ENCODE data around the gene CAPSL.

Gene CAPSL

DNA sequence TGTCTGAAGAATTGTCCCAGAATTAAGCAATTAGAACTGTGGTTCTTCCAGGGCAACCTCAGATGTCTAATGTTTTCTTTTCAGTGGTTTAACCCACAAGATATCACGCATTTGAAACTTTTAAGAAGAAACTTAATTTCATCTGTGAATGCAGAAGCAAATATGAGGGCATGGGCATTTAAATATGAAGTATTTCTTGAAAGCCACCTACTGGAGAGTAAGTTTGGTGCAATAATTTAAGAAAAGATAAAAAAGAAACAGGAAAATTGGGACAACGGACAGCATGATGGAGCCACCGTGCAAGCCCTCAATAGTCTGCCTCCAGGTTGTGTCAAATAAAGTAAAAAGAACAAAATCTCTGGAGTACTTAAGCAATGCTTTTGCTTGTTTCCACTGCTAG, 1.2 kb upstream of the CAPSL start:
- DNase-seq: no peak
- H3K9me3 ChIP-seq (ENCODE audit: severe bottlenecking): no peaks in the 10 kb centered on the region
- no peaks in the 10 kb centered on the region for H3K36me3 ChIP-seq
- TF ChIP-seq, protein P1, sequence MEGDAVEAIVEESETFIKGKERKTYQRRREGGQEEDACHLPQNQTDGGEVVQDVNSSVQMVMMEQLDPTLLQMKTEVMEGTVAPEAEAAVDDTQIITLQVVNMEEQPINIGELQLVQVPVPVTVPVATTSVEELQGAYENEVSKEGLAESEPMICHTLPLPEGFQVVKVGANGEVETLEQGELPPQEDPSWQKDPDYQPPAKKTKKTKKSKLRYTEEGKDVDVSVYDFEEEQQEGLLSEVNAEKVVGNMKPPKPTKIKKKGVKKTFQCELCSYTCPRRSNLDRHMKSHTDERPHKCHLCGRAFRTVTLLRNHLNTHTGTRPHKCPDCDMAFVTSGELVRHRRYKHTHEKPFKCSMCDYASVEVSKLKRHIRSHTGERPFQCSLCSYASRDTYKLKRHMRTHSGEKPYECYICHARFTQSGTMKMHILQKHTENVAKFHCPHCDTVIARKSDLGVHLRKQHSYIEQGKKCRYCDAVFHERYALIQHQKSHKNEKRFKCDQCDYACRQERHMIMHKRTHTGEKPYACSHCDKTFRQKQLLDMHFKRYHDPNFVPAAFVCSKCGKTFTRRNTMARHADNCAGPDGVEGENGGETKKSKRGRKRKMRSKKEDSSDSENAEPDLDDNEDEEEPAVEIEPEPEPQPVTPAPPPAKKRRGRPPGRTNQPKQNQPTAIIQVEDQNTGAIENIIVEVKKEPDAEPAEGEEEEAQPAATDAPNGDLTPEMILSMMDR (IDR thresholded peaks at IDR 0.05; ENCODE audit: low read depth, low read length): no peak
- H3K27ac ChIP-seq: no peak overlapping the region
- no peak overlapping the region for H3K4me3 ChIP-seq (ENCODE audit: low read depth, low read length)
- H3K27me3 ChIP-seq (ENCODE audit: insufficient read depth, low read depth, severe bottlenecking): peaks cover 83% of the 10 kb centered on the region

DNA sequence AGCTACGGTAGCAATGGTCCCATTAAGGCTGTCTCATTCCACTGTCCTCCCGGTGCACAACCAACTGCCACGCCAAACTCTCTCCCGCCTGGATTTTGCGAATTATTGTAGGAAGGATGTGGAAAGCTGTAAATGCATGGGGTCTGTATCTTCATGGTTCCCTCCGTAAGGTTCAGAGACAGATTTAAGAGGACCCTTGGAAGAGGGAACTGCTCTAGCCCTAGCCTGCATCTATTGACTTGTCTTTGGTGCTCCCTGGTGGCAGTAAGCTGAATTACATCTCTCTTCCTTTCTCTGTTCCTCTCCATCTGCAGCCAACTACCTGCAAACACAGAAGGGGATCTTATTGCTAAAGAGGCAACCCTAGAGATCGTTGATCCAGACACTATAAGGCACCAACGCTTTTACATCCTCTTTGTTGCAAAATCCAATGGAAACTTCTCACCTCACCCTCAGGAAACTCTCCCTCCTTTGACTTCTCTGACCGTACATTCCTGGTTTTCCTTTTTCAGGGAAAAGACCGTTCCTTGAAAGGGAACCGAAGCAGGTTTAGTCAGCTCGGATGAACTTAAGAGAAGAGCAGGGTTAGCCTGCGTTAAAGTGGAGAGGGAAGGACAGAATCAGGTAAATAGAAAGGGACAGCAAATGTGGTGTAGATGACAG, 11.9 kb downstream of the CAPSL start:
- peak; percentile 42 for DNase-seq
- no peaks in the 10 kb centered on the region for H3K36me3 ChIP-seq
- H3K4me3 ChIP-seq (ENCODE audit: low read depth, low read length): no peak overlapping the region
- no peak overlapping the region for H3K27ac ChIP-seq
- peaks cover 94% of the 10 kb centered on the region for H3K27me3 ChIP-seq (ENCODE audit: insufficient read depth, low read depth, severe bottlenecking)
- TF ChIP-seq, protein P1 (IDR thresholded peaks at IDR 0.05; ENCODE audit: low read depth, low read length): peak; percentile 83
- H3K9me3 ChIP-seq (ENCODE audit: severe bottlenecking): no peaks in the 10 kb centered on the region

DNA sequence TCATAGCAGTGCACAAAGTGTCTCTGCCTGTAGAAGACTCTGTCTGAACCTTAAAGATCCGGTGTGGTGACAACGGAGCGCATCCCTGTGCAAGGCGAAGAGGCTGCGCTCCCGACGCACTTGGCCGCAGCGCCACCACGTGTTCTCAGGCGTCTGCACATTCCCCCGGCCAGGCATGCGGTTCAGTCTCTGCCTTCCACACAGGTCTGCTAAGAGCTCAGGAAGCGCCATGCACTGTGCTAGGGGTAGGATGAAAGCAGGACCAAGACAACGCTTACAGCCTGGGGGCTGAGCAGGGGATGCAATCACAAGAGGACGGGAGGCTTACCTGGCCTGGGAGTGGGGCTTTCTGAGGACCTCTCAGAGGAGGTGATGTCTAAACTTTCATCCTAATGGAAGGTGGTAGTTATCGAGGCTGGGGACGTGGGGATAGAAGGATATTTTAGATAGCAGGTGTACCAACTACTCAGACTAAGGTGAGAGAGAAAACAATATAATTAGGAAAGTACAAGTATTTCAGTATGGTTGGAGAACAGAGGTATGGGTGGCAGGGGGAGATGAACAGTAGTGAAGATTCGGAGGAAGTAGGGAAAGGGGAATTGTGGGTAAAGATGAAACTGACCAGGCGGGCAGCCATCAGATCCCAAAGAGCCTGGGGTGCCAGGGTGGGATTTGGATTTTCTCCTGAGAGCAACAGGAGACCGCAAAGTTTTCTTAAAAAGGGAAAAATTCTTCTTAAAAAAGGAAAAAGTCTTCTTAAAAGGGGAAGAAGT, 13.3 kb downstream of the CAPSL start:
- H3K4me3 ChIP-seq (ENCODE audit: low read depth, low read length): no peak overlapping the region
- H3K36me3 ChIP-seq: no peaks in the 10 kb centered on the region
- peak; percentile 61 for DNase-seq
- TF ChIP-seq, protein P1 (IDR thresholded peaks at IDR 0.05; ENCODE audit: low read depth, low read length): peak; percentile 90
- no peak overlapping the region for H3K27ac ChIP-seq
- H3K27me3 ChIP-seq (ENCODE audit: insufficient read depth, low read depth, severe bottlenecking): peaks cover 95% of the 10 kb centered on the region
- no peaks in the 10 kb centered on the region for H3K9me3 ChIP-seq (ENCODE audit: severe bottlenecking)

DNA sequence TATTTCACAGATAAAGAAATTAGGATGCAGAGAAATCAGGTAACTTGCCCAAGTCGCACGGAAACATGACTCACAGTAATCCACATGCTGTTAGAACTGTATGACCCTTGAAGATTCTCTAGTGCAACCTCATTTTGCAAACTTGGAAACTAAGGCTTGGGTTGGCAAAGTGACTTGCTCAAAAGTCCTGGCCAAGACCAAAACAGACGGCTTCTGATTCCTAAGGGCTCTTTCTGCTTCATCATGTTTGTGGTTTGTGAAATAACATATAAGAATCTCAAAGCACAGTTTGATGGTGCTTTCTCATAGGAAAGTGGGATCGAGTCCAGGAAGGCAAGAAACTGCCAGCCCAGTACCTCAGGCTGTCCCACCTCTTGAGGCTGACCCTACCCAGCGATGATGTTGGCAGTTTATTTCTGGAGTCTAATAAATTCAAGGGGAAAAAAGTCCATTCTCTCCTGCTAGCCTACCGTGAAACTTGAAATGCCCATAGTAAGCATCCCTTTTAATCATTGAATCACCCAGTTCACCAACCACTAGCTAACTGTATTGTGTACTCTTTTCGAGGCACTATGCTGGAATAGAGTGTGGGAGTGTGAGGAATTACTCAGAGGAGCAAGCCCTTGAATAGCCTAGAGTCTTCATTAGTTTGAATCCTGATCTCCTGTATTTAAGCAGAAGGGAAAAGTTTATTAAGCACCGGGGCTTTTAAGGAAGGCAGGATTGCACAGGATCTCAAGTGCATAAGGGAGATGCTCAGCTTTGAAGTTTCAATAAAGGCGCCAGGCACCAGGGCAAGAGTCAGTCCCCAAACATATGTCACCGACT, 14.1 kb downstream of the CAPSL start:
- no peak overlapping the region for H3K27ac ChIP-seq
- H3K36me3 ChIP-seq: no peaks in the 10 kb centered on the region
- H3K4me3 ChIP-seq (ENCODE audit: low read depth, low read length): no peak overlapping the region
- TF ChIP-seq, protein P1 (IDR thresholded peaks at IDR 0.05; ENCODE audit: low read depth, low read length): no peak
- H3K27me3 ChIP-seq (ENCODE audit: insufficient read depth, low read depth, severe bottlenecking): peaks cover 96% of the 10 kb centered on the region
- no peaks in the 10 kb centered on the region for H3K9me3 ChIP-seq (ENCODE audit: severe bottlenecking)
- no peak for DNase-seq

DNA sequence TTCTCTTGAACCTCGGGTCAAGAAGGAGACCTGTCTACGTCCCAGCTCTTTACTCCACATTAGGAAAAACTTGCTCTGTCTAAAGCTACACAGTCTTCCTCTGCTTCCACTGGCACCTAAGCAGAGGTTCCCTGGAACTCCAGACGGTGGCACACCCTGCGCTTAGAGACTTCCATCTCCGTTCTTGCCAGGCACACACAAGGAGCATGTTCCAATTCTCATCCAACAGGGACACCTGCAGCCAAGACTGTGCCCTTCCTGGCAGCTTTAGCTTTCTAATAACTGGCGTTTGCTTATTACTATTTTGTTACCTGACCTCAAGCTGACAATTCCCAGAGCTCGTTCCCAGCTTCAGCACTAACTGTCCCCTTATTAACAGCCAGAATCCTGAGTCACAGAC, 16.0 kb downstream of the CAPSL start:
- Histone ChIP-seq H3K4me3 (ENCODE audit: low read depth, low read length) (no peak overlapping the region), H3K27me3 (ENCODE audit: insufficient read depth, low read depth, severe bottlenecking) (peaks cover 84% of the 10 kb centered on the region), H3K36me3 (no peaks in the 10 kb centered on the region), H3K27ac (no peak overlapping the region), H3K9me3 (ENCODE audit: severe bottlenecking) (no peaks in the 10 kb centered on the region)
- no peak for DNase-seq
- TF ChIP-seq, protein P1 (IDR thresholded peaks at IDR 0.05; ENCODE audit: low read depth, low read length): no peak
